HepG2 (cell line): ENCODE results near the gene C13orf42. TPM values are rescaled to one million over a fixed set of nuclear protein-coding genes. Genes with fewer than 3 reads are reported as not detected.
A peak's percentile ranks its signal among the peaks of the same experiment; 100 is the strongest.

Experiments
- ARNT ChIP-seq: fragments of 450-650 bp; IDR thresholded peaks from 2 replicates; pipeline ENCODE4 v1.6.1; 2017
- EED ChIP-seq: sonication (generic); formaldehyde crosslinking; IDR thresholded peaks from 2 replicates; pipeline ENCODE4 v1.5.0; 2020; ENCODE audit warnings: mild to moderate bottlenecking, missing genetic modification reagents
- ELF3 ChIP-seq: IDR thresholded peaks from 2 replicates; pipeline ENCODE4 v1.6.1; 2016; ENCODE audit warnings: missing genetic modification reagents, missing compliant biosample characterization
- FOXA3 ChIP-seq: IDR thresholded peaks from 2 replicates; pipeline ENCODE4 v1.6.1; 2016; ENCODE audit warnings: missing genetic modification reagents, missing compliant biosample characterization
- HNF4G ChIP-seq, 2 experiments: sonication (generic) in 1 of 2; formaldehyde crosslinking in 1 of 2; IDR thresholded peaks; 2 replicates each; pipeline versions ENCODE4 v1.4.0 to v1.6.1; 2011 to 2020; ENCODE audit warnings: borderline replicate concordance in 2 of 2, low read depth in 2 of 2, mild to moderate bottlenecking in 2 of 2, low read length in 1 of 2, missing genetic modification reagents in 1 of 2, moderate library complexity in 1 of 2
- HNRNPLL ChIP-seq: fragments of 200-400 bp; formaldehyde crosslinking; IDR thresholded peaks from 2 replicates; pipeline ENCODE4 v1.6.1; 2017; ENCODE audit warnings: mild to moderate bottlenecking, low read depth, low read length; ENCODE audit not compliant: poor library complexity, severe bottlenecking
- HOXA5 ChIP-seq: sonication (generic); formaldehyde crosslinking; IDR thresholded peaks from 2 replicates; pipeline ENCODE4 v1.4.0; 2020; ENCODE audit warnings: missing genetic modification reagents
- IKZF1 ChIP-seq: fragments of 450-650 bp; IDR thresholded peaks from 2 replicates; pipeline ENCODE4 v1.7.1; 2016
- KAT8 ChIP-seq: IDR thresholded peaks from 2 replicates; pipeline ENCODE4 v1.6.1; 2016; ENCODE audit warnings: missing genetic modification reagents, missing compliant biosample characterization
- NFYC ChIP-seq: IDR thresholded peaks from 2 replicates; pipeline ENCODE4 v1.6.1; 2016; ENCODE audit warnings: missing genetic modification reagents, missing compliant biosample characterization
- RAD21 ChIP-seq: fragments of 450-650 bp; formaldehyde crosslinking; IDR thresholded peaks from 2 replicates; pipeline ENCODE4 v1.5.0; 2020; ENCODE audit warnings: mild to moderate bottlenecking
- SNRNP70 ChIP-seq: fragments of 200-400 bp; formaldehyde crosslinking; IDR thresholded peaks from 2 replicates; pipeline ENCODE4 v1.6.1; 2017; ENCODE audit warnings: mild to moderate bottlenecking, low read depth, low read length, moderate library complexity
- SP4 ChIP-seq: sonication (generic); formaldehyde crosslinking; IDR thresholded peaks from 2 replicates; pipeline ENCODE4 v1.8.1; 2023; ENCODE audit warnings: mild to moderate bottlenecking, missing genetic modification reagents
- ZNF605 ChIP-seq: sonication (generic); formaldehyde crosslinking; IDR thresholded peaks from 2 replicates; pipeline ENCODE4 v1.8.0; 2022; ENCODE audit warnings: mild to moderate bottlenecking, missing genetic modification reagents
- polyA plus RNA-seq, 8 experiments: library from polyadenylated mRNA; depleted of rRNA in 3 of 8; stranded (reverse) in 7 of 8; unstranded in 1 of 8; fragments of >200 nt; fragmentation: Illumina TruSeq in 4 of 8; extraction: Trizol in 4 of 8; gene quantifications; 2 replicates each; pipeline versions ENCODE4 v1.2.1 to v1.2.3, GENCODE V29; 2011 to 2016; ENCODE audit warnings: low read depth in 4 of 8, missing spikeins in 1 of 8, mixed read lengths in 1 of 8; ENCODE audit not compliant: insufficient read depth in 1 of 8
- total RNA-seq, 5 experiments: library from RNA; depleted of rRNA; stranded (reverse); fragments of >200 nt; fragmentation: Illumina TruSeq; extraction: Trizol; gene quantifications; 2 replicates each; pipeline ENCODE4 v1.2.3, GENCODE V29; 2016; ENCODE audit warnings: low read depth in 1 of 5
- TF ChIP-seq, protein P1 (sequence below): sonication (generic); formaldehyde crosslinking; IDR thresholded peaks from 2 replicates; pipeline ENCODE4 v1.5.0; 2020; ENCODE audit warnings: missing genetic modification reagents
- TF ChIP-seq, protein P2 (sequence below): sonication (generic); formaldehyde crosslinking; IDR thresholded peaks from 2 replicates; pipeline ENCODE4 v1.5.1; 2020; ENCODE audit warnings: missing genetic modification reagents, mild to moderate bottlenecking, borderline replicate concordance
- TF ChIP-seq, protein P3 (sequence below): IDR thresholded peaks from 2 replicates; pipeline ENCODE4 v1.6.1; 2012; ENCODE audit warnings: low read length, improper control_type of control experiment
- TF ChIP-seq, protein P4 (sequence below): sonication (generic); formaldehyde crosslinking; IDR thresholded peaks from 2 replicates; pipeline ENCODE4 v1.4.0; 2020; ENCODE audit warnings: low read depth, mild to moderate bottlenecking, missing genetic modification reagents
- TF ChIP-seq, protein P5 (sequence below): sonication (generic); formaldehyde crosslinking; IDR thresholded peaks from 2 replicates; pipeline ENCODE4 v1.8.0; 2022; ENCODE audit warnings: mild to moderate bottlenecking, missing genetic modification reagents, moderate library complexity
- TF ChIP-seq, protein P6 (sequence below): sonication (generic); formaldehyde crosslinking; conservative IDR thresholded peaks from 2 replicates; pipeline ENCODE4 v1.4.0; 2020; ENCODE audit warnings: missing genetic modification reagents

Gene C13orf42
- total and polyA plus RNA-seq, 2 of the 13 experiments (the other 11 are each of a cell fraction or from before 2014, with no cell fraction given), result not detected

DNA sequence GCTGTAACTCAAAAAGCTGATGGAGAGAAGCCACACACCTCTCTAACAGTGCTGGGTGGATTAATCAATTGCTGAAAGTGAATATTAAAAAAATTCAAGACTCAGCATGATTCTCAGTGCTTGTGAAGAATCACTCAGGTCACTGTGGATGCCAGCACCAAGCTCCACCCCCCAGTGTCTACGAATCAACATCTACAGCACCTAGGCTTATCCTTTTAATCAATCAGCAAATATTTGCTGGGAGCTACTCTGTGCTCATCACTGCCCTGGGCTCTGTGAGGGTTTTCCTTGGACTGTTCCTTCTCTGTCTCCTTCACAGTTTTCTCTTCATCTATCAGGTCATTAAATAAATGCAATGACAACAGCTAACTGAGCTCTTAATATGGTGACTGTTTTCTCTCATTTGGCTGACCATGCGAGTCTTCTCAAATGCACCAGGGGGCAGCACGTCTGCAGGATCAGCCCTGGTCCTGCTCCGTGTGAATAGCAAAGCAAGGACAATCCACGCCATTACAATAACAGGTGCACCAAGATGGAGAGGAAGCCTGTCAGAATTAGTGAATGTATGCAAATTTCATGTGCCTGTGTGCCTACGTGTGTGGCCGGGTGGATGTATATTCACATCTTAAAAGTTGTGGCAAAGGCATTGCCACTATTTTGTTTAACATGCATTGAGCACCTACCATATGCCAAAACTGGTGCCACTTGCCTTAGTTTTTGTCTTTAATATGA, 14.6 kb upstream of the C13orf42 start (continued):
- TF ChIP-seq SP4 (CRISPR knock-in tag) (no peak), FOXA3 (CRISPR knock-in tag) (no peak), NFYC (no peak), EED (no peak), ZNF605 (no peak), HNRNPLL (no peak), RAD21 (peak; percentile 55; the same call in 1 of the 2 replicates), ELF3 (no peak), HOXA5 (CRISPR knock-in tag) (no peak), SNRNP70 (no peak), ARNT (no peak), HNF4G (IDR thresholded peaks at IDR 0.05; ENCODE audit: borderline replicate concordance, low read depth, low read length) (no peak), HNF4G (CRISPR knock-in tag; IDR thresholded peaks at IDR 0.05; ENCODE audit: borderline replicate concordance, low read depth) (no peak), KAT8 (CRISPR knock-in tag) (no peak), IKZF1 (no peak)
- TF ChIP-seq, protein P1, sequence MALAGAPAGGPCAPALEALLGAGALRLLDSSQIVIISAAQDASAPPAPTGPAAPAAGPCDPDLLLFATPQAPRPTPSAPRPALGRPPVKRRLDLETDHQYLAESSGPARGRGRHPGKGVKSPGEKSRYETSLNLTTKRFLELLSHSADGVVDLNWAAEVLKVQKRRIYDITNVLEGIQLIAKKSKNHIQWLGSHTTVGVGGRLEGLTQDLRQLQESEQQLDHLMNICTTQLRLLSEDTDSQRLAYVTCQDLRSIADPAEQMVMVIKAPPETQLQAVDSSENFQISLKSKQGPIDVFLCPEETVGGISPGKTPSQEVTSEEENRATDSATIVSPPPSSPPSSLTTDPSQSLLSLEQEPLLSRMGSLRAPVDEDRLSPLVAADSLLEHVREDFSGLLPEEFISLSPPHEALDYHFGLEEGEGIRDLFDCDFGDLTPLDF (CRISPR knock-in tag), result no peak
- TF ChIP-seq, protein P2, sequence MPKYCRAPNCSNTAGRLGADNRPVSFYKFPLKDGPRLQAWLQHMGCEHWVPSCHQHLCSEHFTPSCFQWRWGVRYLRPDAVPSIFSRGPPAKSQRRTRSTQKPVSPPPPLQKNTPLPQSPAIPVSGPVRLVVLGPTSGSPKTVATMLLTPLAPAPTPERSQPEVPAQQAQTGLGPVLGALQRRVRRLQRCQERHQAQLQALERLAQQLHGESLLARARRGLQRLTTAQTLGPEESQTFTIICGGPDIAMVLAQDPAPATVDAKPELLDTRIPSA (CRISPR knock-in tag), result no peak
- TF ChIP-seq, protein P3, sequence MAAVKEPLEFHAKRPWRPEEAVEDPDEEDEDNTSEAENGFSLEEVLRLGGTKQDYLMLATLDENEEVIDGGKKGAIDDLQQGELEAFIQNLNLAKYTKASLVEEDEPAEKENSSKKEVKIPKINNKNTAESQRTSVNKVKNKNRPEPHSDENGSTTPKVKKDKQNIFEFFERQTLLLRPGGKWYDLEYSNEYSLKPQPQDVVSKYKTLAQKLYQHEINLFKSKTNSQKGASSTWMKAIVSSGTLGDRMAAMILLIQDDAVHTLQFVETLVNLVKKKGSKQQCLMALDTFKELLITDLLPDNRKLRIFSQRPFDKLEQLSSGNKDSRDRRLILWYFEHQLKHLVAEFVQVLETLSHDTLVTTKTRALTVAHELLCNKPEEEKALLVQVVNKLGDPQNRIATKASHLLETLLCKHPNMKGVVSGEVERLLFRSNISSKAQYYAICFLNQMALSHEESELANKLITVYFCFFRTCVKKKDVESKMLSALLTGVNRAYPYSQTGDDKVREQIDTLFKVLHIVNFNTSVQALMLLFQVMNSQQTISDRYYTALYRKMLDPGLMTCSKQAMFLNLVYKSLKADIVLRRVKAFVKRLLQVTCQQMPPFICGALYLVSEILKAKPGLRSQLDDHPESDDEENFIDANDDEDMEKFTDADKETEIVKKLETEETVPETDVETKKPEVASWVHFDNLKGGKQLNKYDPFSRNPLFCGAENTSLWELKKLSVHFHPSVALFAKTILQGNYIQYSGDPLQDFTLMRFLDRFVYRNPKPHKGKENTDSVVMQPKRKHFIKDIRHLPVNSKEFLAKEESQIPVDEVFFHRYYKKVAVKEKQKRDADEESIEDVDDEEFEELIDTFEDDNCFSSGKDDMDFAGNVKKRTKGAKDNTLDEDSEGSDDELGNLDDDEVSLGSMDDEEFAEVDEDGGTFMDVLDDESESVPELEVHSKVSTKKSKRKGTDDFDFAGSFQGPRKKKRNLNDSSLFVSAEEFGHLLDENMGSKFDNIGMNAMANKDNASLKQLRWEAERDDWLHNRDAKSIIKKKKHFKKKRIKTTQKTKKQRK, result no peak
- TF ChIP-seq, protein P4, sequence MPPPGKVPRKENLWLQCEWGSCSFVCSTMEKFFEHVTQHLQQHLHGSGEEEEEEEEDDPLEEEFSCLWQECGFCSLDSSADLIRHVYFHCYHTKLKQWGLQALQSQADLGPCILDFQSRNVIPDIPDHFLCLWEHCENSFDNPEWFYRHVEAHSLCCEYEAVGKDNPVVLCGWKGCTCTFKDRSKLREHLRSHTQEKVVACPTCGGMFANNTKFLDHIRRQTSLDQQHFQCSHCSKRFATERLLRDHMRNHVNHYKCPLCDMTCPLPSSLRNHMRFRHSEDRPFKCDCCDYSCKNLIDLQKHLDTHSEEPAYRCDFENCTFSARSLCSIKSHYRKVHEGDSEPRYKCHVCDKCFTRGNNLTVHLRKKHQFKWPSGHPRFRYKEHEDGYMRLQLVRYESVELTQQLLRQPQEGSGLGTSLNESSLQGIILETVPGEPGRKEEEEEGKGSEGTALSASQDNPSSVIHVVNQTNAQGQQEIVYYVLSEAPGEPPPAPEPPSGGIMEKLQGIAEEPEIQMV (CRISPR knock-in tag), result no peak
- TF ChIP-seq, protein P5, sequence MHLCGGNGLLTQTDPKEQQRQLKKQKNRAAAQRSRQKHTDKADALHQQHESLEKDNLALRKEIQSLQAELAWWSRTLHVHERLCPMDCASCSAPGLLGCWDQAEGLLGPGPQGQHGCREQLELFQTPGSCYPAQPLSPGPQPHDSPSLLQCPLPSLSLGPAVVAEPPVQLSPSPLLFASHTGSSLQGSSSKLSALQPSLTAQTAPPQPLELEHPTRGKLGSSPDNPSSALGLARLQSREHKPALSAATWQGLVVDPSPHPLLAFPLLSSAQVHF, result no peak
- TF ChIP-seq, protein P6, sequence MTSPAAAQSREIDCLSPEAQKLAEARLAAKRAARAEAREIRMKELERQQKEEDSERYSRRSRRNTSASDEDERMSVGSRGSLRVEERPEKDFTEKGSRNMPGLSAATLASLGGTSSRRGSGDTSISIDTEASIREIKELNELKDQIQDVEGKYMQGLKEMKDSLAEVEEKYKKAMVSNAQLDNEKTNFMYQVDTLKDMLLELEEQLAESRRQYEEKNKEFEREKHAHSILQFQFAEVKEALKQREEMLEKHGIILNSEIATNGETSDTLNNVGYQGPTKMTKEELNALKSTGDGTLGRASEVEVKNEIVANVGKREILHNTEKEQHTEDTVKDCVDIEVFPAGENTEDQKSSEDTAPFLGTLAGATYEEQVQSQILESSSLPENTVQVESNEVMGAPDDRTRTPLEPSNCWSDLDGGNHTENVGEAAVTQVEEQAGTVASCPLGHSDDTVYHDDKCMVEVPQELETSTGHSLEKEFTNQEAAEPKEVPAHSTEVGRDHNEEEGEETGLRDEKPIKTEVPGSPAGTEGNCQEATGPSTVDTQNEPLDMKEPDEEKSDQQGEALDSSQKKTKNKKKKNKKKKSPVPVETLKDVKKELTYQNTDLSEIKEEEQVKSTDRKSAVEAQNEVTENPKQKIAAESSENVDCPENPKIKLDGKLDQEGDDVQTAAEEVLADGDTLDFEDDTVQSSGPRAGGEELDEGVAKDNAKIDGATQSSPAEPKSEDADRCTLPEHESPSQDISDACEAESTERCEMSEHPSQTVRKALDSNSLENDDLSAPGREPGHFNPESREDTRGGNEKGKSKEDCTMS (CRISPR knock-in tag), result no peak
